Astrocyte (in vitro differentiated cells and primary cell): Measurements from ENCODE around the gene OR13C9.

Experiments
- CTCF ChIP-seq: IDR thresholded peaks from 2 replicates; pipeline ENCODE4 v1.5.1; 2011; ENCODE audit warnings: low read depth, mild to moderate bottlenecking, inconsistent platforms, low read length, moderate library complexity; ENCODE audit not compliant: insufficient read depth
- EZH2 ChIP-seq: IDR thresholded peaks from 2 replicates; pipeline ENCODE4 v1.6.1; 2012; ENCODE audit warnings: mild to moderate bottlenecking, low read length, inconsistent platforms; ENCODE audit not compliant: insufficient read depth

DNA sequence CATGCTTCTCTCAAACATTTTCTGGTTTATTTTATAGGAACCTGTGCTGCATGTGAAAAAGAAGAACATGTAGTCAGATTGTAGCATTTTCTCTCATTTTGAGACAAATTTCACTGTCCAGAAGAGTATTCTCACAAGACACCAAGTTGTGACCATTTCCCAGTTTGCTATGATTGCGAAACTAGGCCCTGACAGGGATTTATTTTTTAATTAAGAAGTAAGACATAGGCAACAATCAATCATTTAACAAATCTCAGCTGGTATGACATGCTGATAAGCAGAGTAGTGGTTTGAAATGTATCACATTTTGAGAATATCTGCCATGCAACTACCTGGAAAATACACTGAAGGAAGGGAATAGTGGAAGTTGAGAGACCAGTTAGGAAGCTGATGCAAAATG, 37.4 kb downstream of the OR13C9 start:
- TF ChIP-seq CTCF (no peak), EZH2 (no peak)
